NCI-H1436 treated with DMSO at 0.1 percent for 48 hours (cell line): Measurements from ENCODE around the gene LSP1.
"Not testable (repeated sequence)": the region's sequence is repeated elsewhere in the genome, so short reads cannot be mapped to it uniquely, and the experiment has no call there.

Experiments
- DNase-seq: peaks from one replicate; lab custom pipeline; 2025; lab: John Stamatoyannopoulos, UW

LSP1 gene, protein sequence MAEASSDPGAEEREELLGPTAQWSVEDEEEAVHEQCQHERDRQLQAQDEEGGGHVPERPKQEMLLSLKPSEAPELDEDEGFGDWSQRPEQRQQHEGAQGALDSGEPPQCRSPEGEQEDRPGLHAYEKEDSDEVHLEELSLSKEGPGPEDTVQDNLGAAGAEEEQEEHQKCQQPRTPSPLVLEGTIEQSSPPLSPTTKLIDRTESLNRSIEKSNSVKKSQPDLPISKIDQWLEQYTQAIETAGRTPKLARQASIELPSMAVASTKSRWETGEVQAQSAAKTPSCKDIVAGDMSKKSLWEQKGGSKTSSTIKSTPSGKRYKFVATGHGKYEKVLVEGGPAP

GRCh38 chr11:1852877-1853276 lies at the start of gene LSP1:
LSP1 (plus strand) TSS chr11:1853084; CDS start chr11:1853145, 61 bp downstream.
- DNase-seq: no peak

GRCh38 chr11:1803246-1803645 lies 49.6 kb upstream of the LSP1 start:
- no peak for DNase-seq

- DNase-seq: not testable (repeated sequence)
Measured at GRCh38 chr11:1803835-1804519, 48.9 kb upstream of the LSP1 start.

DNA sequence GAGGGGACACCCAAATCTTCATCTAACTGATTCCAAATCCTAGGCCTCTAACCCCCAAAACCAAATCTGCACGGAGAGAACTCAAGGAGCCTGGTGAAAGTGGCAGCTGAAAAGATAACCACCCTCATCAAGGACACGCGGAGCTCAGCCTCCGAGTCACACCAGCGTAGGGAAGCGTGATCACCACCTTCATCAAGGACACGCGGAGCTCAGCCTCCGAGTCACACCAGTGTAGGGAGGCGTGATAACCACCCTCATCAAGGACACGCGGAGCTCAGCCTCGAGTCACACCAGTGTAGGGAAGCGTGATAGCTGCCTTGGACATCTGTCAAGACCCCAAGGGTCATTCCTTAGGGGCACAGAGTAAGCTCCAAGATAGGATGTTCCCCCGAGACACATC lies 47.4 kb upstream of the LSP1 start:
- DNase-seq: no peak

DNA sequence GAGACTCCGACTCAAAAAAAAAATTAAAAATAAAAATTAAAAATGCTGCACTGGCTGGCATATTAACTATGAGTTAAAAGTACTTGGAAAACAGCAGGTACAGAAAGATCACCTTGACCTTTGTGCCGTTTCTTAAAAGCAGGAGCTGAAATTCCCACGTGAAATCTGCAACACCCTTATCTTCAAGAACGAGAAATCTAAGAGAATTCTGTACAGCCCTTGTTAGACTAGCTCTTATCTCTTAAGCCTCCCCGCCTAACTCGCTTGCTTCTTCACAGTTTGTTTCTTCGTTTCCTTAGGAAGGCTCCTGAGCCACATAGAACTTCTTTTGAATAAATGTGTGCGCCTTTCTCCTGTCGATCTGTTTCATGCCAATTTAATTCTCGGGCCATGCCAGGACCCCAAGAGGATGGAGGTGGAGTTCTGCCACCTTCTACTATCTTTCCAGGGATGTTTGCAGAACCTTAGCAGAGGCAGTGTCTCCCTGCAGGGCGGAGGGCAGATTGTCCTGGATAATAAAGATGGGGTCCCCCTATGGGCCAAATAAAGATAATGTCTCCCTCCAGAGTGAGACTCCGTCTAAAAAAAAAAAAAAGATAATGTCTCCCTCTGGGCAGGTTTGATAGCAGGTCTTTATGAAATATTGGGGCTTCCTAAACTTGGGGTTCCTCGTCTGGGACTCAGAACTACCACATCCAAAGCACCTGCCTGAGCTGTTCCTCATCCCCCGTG lies 45.5 kb upstream of the LSP1 start:
- no peak for DNase-seq

DNA sequence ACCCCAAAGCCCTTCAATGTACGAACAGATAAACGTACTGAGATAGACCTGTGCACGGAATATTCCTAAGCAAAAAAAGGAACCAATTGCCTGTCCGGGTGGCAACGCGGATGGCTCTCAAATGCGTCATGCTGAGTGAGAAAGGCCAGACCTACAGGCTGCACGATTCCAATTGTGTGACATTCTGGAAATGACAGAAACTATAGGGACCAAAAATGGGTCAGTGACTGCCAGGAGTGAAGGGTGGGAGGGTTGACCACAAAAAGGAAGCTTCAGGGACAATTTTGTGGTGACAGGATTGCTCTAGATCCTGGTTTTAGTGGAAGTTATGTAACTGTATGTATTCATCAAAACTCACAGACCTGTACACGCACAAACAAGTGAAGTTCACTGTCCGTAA lies 42.1 kb upstream of the LSP1 start:
- no peak for DNase-seq

- DNase-seq: no peak
Measured at GRCh38 chr11:1812274-1812673, 40.6 kb upstream of the LSP1 start.

DNA sequence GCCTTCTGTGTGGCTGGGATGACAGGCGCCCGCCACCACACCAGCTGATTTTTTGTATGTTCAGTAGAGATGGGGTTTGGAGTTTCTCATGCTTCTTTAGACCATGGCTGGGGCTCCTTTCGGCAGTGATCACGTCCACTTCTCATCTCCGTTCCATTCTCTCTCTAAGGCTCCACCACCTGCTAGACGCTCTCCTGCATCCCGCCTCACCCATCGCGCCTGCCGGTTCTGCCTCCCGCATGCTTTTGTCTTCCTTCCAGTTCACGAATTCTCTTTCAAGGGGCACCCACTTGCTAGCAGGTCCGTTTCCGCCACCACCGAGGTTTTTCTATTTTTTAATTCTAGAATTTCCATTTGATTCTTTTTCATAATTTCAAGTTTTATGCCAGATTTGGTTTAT lies 40.1 kb upstream of the LSP1 start:
- no peak for DNase-seq

DNA sequence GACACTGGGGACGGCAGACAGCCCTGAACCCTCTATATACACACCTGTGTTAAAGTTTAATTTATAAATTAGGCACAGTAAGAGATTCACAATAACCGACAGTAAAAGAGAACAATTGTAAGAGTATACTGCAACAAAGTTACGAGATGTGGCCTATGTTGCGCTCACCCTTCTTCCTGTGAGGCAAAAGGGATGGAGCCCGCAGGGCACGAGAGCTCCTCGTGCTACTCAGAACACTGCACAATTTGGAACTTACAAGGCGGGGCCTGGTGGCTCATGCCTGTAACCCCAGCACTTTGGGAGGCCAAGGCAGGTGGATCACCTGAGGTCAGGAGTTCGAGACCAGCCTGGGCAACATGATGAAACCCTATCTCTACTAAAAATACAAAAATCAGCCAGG lies 39.5 kb upstream of the LSP1 start:
- DNase-seq: not testable (repeated sequence)

DNA sequence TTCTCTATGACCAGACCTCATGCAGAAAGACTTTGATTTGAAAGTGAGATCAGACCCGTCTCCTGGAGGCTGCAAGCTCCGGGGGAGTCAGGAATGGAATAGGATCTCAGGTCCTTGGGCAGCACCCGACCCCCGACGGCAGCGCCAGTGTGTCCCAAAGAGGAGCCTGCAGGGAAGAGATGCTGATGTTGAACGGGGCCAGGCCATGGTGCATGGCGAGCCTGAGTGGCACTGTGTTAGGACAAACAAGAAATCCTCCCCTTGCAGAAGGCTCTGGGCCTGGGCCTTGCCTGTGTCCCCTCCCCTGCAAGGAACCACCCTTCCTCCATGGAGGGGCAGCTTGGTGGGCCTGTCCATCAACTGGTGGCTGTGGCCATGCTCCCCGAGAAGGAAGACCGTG lies 38.2 kb upstream of the LSP1 start:
- DNase-seq: no peak

- no peak for DNase-seq
Measured at GRCh38 chr11:1815311-1815710, 37.6 kb upstream of the LSP1 start.

- DNase-seq: no peak
Measured at GRCh38 chr11:1815751-1816150, 37.1 kb upstream of the LSP1 start.

- no peak for DNase-seq
Measured at GRCh38 chr11:1817000-1817399, 35.9 kb upstream of the LSP1 start.

DNA sequence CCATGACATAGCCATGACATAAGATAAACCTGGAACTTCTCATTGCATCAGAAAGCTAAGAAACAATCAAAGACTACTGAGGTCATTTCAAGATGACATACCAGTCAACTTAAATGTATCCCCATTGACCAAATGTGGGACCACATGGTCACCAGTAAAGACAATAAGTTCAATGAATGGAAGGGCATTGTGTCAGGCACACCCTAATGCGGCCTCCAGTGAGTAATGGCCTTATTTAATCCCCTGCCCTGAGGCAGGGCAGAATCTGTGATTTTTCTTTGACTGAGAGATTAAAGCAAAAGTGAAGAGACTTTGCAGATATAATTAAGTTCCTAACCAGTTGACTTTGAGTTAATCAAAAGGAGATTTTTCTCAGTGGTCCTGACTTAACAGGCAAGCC lies 35.4 kb upstream of the LSP1 start:
- no peak for DNase-seq

- DNase-seq: no peak
Measured at GRCh38 chr11:1819074-1819473, 33.8 kb upstream of the LSP1 start.

DNA sequence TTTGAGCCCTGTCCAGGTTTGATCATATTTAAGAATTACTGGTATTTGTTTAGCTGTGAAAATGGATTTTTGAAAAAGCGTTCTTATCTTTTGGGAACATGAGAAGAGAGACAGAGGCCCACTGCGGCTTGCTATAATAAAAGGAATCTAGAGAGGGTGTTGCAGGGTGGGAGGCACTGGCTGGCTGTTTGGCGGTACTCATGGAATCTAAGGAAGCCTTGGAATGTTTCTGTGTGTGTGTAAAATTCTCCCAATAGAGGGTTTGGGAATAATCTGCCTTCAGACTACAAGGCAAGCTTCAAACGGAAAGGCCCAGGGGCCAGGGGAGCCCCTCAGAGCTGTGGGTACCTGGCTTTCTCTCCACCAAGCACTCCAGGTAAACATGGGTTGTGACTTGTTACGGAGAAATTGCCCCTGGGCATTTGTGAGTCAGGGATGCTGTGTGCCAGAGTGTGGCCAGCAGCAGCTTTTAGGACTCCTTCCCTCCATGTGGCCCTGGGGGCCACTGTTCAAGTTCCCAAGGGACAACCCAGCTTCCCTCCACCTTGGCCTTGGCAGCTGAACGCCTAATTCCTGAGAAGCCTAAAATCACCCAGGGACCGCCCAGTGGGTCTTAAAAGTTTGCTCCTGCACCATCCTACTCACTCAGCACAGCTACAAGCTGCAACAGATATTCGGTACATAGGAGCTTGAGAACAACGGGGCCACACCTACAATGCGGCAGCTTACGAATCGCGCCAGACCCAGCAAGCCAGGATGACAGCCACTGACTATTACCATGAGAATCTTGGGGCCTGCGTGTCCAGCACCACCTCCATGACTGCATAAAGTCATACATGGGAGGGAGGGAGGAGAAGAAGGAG lies 32.2 kb upstream of the LSP1 start:
- DNase-seq: no peak

- no peak for DNase-seq
Measured at GRCh38 chr11:1821562-1821961, 31.3 kb upstream of the LSP1 start.

DNA sequence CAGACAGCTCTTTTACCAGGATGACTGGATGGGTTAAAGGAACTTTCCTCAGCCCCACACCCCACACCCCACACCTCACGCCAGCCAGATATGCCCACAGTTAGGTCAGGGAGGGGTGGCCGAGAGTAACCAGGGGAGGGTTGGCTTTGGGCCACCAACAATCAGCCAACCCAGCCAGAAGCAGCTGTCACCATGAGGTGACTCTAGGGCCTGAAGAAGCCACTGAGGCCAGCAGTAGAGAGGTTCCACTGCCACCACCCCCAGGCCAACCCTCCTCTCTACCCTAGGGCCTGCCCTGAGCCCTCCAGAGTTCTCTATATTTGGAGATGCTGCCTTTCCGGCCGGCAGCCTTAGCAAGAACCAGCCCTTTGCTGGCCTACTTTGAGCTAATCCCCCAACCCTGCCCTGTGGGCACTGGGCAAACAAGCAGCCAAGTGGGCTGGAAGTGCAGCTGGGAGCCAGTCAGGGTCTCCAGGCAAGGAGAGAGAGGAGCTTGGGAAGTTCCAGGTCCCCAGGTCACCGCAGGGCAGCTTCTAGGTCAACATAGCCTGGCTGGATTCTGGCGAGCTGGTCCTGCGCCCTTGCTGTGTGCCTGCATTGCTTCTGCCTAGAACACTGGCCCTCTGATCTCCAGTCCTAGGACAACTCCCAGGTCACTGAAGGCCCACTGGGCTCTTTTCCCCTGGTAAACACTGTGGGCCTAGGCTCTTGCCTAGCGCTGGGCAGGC lies 30.1 kb upstream of the LSP1 start:
- no peak for DNase-seq

DNA sequence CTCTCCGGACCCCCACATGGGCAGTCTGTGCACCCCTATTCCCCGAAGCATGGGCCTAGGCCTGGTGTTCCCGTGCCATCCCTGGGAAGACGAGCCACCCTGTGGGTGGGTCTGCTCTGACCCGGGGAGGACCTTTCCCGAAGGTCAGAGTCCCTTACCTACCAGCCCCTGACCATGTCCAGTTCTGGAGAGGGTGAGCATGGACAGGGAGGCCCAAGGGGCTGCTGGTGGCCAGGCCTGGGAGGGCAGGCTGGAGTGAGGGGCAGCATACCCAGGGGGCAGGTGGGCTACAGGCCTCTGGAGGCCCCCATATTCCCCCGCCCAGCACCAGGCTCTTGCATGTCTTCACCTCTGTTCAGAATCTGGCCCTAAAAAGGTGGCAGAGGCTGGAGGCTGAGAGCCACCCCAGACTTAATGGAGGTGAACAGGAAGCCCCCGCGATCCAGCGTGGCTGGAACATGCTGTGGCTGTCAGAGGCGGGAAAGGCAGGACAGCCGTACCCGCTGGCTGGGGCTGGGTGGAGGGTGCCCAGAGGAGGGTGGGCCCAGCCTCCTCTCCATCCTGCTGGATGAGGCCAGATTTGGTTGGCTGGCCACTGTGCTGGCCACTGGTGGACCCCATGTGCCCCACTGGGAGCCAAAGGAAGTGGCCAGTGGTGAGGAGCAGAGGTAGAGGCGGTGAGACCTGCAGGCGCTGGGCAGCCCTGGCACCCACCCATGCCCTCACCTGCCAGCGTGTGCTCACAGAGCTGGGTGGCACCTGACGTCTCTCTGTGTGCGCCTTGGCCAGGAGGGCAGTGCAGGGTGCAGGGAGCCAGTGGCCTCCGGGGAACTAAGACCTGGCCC lies 29.3 kb upstream of the LSP1 start:
- DNase-seq: no peak

DNA sequence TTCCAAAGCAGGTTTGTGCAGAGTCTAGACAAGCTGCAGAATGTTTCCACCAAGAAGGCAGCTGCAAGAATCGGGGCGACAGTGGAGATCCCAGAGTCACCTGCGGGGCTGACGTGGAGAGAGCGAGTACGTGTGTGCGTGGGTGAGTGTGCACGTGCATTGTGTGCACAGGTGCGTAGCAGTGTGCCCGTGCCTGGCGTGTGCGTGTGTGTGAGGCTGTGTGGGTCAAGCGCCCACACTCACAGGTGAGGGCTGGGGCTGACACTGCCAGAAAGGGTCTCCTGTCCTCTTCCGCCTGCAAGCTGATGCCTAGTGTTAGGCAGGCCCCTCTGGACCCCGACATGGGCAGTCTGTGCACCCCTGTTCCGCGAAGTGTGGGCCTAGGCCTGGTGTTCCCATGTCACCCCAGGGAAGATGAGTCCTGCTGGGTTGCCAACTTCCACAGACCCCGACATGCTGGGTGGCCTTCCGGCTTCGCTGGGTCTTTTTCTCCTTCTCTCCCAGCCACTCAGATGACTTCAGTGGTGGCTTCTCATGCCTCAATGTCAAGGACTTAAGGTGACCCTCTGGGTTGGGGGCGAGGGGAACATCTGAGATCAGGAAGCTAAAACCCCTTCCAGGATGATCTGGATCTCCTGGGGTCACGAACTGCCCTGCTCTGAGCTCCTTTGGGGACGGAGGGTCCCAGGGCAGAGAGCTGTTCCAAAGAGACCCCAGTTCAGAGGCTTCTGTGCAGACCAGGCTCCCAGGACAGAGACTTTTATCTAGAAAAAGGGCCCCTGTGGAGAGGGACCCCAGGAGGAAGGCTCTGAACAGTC lies 28.5 kb upstream of the LSP1 start:
- DNase-seq: no peak
